Stimulated activated naive CD4-positive, alpha-beta T cell (primary cell): ENCODE results near the gene SYCE1.
"Not testable (repeated sequence)": the region's sequence is repeated elsewhere in the genome, so short reads cannot be mapped to it uniquely, and the experiment has no call there.

Source experiments
- DNase-seq, 6 experiments: peaks; one replicate each; lab custom pipeline; 2025; lab: John Stamatoyannopoulos, UW

Gene SYCE1, protein sequence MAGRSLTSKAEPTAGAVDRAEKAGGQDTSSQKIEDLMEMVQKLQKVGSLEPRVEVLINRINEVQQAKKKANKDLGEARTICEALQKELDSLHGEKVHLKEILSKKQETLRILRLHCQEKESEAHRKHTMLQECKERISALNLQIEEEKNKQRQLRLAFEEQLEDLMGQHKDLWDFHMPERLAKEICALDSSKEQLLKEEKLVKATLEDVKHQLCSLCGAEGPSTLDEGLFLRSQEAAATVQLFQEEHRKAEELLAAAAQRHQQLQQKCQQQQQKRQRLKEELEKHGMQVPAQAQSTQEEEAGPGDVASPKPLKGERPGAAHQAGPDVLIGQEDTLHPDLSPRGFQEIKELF

DNA sequence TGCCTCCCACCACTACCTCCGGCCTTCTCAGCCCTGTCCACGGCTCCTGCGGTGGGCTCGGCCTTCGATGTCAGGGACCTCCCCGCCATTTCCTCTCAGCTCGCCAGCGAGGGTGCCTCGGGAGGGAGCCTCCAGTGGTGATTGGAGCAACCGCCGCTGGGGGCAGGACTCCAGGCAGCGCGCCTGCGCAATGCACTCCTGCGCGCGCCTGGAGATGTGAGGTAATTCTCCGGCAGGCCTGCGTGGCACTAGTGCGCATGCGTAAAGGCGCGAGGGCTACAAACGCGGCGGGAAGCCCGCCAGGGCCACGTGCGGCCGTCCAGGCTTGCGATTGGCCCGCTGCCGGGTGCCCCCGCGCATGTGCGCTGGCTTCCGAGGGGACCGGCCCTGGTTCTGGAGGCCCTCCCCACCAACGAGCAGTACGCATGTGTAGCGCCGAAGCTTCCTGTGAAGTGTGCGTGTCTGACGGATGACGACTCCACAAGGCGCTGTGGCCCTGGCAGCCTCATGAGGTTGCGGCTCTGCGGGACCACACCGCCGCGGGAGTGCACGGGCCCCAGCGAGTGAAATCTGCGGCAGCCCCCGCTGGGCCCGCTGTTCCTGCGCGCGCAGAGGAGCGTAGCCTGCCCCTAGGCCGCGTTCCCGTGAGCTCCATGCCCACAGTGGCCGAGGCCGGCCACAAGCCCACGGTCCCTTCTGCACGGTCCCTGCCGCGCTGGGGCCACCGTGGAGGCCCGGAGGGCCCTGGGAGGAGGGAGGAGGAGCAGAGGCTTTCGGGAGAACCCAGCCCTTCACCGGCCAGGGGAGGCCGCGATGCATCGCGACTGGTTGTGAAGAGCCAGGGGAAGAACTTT, at the start of gene SYCE1:
Gene SYCE1, minus strand, starts transcription at position 143 of the 854 bp plus-strand sequence. Its CDS starts 54 bp downstream, at position 89.
- no peak for DNase-seq

DNA sequence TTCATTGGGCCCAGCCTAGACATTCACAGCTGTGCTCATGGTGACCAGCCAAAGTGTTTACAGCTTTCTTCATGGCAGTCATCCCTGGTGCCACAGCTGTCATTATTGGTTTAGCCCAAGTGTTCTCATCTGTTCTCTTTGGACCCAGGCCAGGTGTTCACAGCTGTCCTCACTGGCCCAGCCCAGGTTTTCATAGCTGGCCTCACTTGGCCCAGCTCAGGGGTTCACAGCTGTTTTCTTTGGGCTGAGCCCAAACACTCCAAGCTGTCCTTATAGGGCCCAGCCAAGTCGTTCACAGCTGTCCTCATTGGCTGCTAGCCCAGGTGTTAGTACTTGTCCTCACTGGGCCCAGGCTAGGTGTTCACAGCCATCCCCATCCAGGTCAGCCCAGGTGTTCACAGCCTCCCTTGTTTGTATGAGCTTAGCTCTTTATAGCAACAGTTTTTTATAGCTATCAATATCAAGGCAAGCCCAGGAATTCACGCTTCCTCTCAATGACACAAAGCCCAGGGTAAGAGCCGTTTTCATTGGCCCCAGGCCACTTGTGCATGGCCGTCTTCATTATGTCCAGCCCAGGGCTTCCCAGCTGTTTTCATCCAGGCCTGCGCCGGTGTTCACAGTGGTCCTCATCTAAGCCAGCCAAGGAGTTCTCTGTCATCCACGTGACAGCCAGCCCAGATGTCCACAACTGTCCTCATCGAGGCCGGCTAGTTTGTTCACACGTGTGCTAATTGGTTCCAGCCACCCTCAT, 49.6 kb upstream of the SYCE1 start:
- DNase-seq = no peak

DNA sequence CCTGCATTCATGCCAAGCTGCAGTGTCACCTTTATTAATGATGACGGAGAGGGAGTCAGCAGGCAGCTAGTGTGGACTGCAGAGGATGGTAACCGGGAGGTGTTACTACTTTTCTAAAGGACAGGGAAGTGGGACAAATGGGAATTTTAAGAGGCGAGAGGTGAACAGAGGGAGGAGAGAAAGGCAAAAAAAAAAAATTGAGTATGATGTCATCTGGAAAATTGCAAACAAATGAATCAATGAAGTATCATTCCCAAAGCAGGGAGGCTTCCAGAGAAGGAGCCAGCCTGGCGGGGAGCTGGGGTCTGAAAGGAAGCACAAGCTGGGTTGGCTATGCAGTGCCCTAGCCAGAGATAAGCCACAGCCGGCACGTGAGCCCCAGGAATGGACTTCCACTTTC, 48.3 kb upstream of the SYCE1 start:
- DNase-seq = no peak

DNA sequence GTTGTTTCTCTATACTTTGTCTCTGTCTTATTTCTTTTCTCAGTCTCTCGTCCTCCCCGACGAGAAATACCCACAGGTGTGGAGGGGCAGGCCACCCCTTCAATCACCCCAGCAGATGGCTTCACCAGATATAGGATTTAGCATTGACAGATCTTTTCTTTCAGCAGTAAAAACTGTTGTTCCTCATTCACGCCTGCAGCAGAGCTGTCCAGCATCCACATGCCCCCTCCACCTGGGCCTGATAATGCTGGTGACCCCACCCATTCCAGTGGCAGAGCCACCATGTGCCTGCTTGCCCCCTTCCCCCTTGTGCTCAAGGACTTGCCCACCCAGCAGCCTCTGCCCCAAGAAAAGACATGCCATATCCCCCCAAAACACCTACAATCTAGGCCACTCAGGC, 45.7 kb upstream of the SYCE1 start:
- DNase-seq = no peak

DNA sequence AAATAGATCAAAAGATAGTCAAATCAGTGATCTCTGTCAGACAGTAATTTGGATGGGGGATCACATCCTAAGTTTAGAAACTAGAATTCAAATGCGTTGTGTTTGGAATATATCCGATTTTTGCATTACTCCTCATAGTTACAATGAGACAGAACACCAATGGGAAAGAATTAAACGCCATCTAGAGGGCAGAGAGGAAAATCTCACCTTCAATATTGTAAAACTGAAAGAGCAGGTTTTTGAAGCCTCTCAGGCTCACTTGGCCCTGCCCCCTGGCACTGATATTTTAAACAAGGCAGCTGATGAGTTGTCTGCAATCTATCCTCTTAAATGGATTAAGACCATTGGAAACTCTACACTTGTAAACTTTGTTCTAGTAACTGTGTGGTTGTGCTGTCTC, 43.5 kb upstream of the SYCE1 start:
- no peak for DNase-seq

DNA sequence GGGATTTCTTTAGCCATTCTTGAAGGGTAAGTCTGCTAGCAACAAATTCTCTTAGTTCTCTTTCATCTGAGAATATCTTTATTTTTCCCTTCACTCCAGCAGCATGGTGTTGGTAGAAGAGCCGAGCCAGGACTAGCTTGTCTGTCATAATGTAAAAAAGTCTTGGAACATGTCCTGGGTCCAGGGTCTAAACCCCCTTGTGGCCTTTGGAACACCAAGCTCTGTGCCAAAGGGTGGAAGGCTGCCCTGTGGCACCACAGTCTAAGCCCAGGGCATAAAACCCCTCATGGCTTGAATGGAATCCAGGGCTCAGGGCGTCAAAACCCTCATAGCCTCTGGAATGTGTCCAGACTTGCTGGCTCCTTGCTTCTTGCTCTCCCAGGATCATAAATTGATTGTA, 38.1 kb upstream of the SYCE1 start:
- not testable (repeated sequence) for DNase-seq

DNA sequence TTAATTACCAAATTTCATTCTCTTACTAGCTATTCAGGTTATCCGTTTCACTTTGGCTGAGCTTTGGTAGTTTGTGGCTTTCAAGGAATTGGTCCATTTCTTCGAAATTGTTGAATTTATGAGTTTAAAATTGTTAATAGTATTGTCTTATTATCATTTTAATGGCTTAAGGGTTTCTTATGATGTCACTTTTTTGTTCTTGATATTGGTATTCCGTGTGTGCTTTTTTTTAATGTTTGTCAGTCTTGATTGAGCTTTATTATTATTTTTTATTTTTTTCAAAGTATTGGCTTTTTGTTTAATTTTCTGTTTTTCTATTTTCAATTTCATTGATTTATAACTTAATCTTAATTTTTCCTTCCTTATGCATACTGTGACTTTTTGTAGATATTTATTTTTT, 35.3 kb upstream of the SYCE1 start:
- no peak for DNase-seq

DNA sequence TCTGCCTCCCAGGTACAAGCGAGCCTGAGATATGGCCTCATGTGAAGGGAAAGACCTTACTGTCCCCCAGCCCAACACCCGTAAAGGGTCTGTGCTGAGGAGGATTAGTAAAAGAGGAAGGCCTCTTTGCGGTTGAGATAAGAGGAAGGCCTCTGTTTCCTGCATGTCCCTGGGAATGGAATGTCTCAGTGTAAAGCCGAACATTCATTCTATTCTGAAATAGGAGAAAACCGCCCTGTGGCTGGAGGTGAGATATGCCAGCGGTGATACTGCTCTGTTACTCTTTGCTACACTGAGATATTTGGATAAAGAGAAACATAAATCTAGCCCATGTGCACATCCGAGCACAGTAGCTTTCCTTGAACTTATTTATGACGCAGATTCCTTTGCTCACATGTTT, 34.5 kb upstream of the SYCE1 start:
- DNase-seq = not testable (repeated sequence)

DNA sequence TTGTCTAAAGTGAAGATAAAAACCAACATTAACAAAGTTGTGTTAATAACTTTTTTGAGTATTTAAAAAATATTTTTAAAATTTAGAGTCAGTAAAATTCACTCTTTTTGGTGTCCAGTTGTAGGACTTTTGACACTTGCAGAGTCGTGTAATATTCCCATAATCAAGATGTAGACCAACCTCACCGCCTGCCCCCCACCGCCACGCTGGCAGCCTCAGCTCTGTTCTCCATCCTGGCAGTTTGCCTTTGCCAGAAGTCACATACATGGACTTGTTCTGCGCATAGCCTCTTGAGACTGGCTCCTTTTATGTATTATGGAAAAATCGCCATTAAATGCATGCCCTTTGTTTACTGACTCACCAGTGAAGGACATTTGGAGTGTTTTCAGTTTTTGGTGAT, 27.3 kb upstream of the SYCE1 start:
- DNase-seq = no peak

DNA sequence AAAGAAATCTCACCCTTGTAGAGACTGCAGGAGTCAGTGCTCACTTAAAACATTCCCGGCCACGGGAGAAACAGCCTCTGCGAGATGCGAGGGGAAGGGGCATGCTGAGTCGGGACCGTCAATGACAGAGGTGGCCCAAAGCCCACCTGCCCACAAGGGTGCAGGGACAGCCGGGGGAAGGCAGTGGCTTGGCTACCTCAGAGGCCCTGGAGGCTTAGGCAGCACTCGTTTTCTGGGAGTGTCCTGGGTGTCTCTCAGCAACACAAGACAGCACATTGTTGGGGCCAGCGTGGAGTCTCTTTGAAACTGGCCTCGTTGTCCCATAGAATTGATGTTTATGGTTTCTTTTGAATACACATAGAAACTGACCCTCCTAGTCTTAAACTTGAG, 25.6 kb upstream of the SYCE1 start:
- DNase-seq = no peak

DNA sequence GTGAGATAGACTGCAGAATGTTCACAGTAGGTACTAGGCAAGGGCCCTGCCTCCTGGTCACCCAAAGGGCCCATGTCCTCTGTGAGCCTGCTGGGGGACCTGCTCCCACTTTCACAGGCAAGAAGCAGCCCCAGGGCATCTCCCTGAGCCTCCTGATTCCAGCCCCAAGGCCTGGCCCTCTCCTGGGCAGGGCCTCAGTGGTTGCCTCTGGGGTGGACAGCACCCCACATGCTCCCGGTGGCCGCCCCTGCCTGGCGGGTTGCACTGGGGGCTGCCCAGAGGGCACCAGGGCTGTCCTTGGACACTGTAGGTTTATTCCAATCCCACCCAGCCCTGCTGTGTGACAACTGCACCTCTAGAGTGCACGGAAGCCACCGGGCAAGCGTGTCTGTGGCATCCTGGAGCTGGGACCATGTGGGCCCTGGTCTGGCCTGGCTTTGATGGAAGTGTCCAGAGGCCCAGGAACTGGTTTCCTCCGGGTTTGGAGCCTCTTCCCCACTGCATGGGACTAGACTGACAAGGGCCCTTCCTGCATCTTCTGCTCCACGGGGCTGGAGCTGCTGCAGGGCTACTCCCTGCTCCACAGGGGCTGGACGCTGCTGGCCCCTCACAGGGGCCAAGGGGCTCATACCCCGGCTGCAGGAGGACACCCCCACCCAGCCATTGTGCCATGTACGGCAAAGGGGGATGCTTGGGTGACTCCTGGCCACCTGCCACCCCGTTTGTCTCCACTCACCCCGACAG, 25.0 kb upstream of the SYCE1 start:
- no peak for DNase-seq

DNA sequence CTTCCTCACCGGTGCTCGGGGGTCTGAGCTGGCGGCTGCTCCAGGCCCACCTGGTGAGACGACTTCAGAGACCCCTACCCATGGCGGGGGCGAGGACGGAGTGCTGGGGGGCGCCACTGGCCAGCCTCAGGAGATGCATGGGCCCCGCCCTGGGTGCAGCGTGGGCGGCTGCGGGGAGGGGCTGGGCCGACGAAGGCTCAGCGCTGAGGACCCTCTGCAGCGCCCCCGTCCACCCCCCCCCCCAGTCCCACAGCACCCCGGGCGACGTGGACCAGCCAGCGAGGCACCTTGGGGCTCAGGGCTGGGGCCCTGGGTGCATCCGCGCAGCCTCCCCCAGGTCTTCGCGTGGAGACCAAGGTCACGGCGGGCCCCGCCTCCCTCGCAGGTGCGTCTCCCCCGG, 11.7 kb upstream of the SYCE1 start:
- not testable (repeated sequence) for DNase-seq

DNA sequence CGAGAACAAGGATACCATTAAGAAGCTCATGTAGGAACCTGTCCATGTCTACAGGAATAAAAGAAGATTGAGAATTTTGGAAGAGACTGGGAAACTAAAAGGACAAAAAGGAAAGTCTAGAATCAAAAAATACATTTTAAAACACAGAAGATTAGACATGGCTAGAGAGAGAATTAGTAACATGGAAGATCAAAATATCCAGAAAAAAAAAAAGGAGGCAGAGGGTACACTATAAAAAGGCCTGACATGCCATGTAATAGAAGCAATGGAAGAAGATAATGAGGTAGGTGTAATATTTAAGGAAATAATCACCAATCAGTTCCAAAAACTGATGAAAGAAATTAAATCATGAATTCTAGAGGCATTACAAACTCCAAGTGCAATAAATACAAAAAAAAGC, 8.1 kb upstream of the SYCE1 start:
- DNase-seq = not testable (repeated sequence)

DNA sequence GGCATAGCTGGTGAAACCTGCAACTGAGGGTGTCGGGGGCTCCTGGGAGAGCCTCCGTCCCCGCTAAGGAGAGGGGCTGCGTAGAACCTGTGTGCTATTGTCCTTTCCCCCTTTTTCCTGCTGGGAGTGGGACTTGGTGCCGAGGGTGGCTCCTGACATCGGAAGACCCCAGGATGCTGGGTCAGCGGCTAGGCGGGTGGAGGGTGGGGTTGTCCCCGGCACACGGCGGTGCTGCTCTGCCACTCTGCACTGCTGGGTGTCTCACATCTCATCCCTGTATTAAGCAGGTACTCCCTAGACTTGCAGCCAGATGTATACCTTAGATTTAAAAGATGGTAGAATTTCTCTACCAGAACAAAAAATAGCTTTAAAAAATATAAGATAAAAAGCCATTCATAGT, 6.7 kb upstream of the SYCE1 start:
- DNase-seq = not testable (repeated sequence)

DNA sequence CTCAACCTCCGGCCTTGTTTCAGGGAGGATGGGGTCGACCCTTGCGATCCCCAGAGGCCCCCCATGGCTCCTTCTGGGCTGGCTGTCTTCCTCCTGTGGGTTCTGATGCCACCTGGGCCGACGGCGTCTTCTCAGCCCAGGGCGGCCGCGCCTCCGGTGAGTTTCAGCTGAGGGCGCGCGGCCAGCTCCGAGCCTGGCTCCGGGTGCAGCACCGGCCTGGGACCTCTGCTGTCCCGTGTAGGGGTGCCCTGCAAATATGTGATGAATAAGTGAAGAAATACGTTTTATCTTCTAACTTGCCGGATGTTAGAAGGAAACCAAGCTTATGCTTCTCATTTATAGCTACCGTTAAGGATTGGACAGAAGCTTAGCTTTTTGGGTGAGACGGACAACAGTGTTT, 4.4 kb upstream of the SYCE1 start:
- not testable (repeated sequence) for DNase-seq

DNA sequence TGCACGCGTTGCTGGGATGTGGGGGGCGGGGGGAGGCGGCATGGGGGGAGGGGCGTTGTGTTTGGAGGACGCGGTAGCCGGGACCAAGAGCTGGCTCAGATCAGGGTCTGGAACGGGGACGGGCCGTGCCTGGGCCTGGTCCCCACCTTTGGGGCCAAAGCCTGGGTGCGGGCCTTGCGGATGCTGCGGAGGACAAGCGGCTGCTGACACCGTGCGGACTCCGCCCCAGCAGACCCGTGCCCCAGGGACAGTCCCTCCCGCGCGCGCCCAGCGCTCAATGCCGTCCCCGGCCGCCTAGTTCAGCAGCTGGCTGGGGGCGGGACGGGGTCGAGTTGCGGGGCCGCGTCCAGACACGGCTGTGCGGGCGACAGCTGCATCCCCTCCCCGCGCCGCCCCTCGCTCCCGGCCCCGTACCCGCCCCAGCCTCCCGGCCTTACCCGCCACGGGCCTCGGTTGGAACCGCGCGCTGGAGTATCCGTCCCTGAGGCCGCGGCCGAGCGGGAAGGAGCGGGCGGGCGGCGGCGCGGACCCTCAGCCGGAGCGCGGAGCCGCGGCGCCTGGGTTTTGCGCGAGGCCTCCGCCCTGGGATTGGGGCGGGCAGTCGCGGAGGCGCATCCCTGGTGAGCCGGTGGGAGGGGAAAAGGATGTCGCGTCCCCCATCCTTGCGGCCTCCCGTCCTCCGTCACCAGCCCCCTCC, 3.6 kb upstream of the SYCE1 start:
- not testable (repeated sequence) for DNase-seq

DNA sequence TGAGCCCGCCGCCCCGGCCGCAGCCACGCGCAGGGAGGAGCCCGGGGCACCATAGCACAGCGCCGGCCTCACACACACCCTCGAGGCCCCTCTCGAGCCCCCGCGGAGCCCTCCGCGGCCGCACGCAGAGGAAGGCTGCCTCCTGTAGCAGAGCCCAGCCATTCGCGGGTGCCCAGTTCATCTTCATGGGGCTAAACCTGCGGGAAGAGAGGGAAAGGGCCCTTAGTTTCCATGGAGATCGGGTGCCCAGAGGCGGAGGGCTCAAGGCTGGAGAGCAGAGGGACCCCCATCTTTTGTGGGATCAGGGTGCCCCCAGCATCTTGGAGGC, 2.9 kb upstream of the SYCE1 start:
- no peak for DNase-seq

DNA sequence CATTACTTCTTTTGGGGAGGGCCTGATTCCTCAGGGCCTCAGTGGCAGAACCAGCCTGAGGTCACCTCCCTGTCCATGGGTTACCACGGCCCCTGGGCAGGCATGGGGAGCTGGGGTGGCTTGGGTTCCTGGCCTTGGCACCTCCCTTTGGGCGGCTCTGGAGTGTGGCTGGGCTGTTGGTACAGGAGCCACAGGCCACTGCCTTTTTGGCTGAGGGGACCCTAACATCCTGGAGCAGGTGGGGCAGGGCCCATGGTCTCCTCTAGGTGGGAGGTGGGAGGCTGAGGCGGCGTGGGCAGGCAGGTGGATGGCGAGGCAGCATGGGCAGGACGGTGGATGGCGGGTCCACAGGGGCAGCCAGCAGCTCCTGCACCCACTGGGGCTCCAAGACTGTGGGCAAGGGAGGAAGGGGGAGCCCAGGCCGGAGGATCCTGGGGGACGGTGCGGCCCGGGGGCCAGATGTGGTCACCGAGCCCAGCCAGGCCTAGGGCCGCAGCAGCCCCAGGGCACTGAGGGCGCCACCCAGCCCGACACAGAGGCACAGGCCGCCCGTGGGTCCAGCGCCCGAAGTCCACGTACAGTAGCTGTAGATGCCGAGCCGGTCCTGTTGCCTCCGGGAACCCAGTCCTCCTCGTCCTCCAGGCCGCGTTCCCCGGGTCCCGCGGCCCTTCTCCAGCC, 2.4 kb upstream of the SYCE1 start:
- DNase-seq = no peak

DNA sequence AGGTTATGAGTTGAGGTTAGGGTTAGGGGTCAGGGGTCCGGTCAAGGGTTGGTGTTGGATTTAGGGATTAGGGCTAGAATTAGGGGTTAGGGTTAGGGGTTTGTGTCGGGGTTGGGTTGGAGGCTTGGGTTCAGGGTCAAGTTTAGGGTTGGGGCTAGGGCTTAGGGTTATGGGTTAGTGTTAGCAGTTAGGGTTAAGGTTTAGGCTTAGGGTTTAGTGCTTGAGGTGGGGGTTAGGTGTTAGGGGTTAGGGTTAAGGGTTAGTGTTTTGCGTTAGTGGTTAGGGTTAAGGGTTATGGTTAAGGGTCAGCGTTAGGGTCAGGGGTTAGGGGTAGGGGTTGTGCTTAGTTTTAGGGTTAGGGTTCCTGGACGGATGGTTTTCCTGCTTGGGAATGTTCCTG, 1.7 kb upstream of the SYCE1 start:
- no peak for DNase-seq

DNA sequence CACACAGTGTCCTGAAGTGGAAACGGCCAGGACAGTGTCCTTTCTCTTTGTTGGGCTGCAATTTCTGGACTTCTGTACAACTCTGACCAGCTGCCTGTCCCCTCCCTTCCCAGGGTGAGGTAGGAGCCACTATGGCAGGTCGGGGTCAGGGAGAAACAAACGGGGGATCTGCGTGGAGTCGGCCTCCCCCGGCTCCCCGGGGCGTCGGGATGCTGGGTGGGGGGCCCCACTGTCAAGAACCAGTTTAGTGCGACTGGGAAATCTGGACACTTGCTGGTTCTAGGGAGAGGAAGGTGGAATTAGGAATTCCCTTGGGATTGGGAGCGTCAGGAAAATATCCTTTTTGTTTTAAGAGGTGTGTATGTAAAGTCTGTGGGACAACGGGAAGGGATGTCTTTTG, 567 bp downstream of the SYCE1 start:
- no peak for DNase-seq

DNA sequence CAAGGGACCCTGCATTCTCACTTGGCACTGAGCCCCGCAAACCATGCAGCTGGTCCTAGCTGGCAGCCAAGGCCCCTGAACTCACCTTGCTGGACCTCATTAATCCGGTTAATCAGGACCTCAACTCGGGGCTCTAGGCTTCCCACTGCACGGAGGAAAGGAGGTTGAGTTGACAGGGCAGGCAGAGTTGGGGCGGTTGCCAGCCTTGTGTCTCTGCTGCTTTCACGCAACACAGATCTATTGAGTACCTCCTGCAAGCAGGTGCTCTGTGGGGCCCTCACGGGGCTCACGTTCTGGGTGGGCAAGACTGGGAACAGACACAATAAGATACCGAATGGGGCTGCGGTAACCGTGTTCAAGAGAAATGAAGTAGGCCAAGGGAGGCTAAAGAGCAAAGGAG, 6.2 kb downstream of the SYCE1 start:
- DNase-seq = no peak
